H1 (cell line): ENCODE measurements around the gene KCNN4.

Experiments used
- EGR1 ChIP-seq: IDR thresholded peaks from 2 replicates; pipeline ENCODE4 v1.6.1; 2011; ENCODE audit warnings: low read depth, low read length, borderline replicate concordance
- EP300 ChIP-seq, 2 experiments: IDR thresholded peaks; 1 replicate in 1 of 2; 2 replicates in 1 of 2; pipeline ENCODE4 v1.6.1; 2011 to 2012; ENCODE audit warnings: low read depth in 2 of 2, low read length in 2 of 2, mild to moderate bottlenecking in 2 of 2, borderline replicate concordance in 1 of 2, inconsistent platforms in 1 of 2, moderate library complexity in 1 of 2
- GTF2F1 ChIP-seq: IDR thresholded peaks from 2 replicates; pipeline ENCODE4 v1.6.1; 2012; ENCODE audit warnings: low read depth, low read length, improper control_type of control experiment, borderline replicate concordance
- JUN ChIP-seq: IDR thresholded peaks from 2 replicates; pipeline ENCODE4 v1.6.1; 2011; ENCODE audit warnings: low read depth, mild to moderate bottlenecking, improper control_type of control experiment, low read length
- POLR2A ChIP-seq, 2 experiments: IDR thresholded peaks; 1 replicate in 1 of 2; 2 replicates in 1 of 2; pipeline ENCODE4 v1.6.1; 2011; ENCODE audit warnings: low read depth in 2 of 2, low read length in 2 of 2, mild to moderate bottlenecking in 2 of 2; ENCODE audit errors: control extremely low read depth in 1 of 2
- POLR2AphosphoS5 ChIP-seq: IDR thresholded peaks from 2 replicates; pipeline ENCODE4 v1.6.1; 2011; ENCODE audit warnings: low read depth, low read length
- POU5F1 ChIP-seq: IDR thresholded peaks from 2 replicates; pipeline ENCODE4 v1.6.1; 2011; ENCODE audit warnings: low read depth, mild to moderate bottlenecking, low read length, moderate library complexity
- RBBP5 ChIP-seq: IDR thresholded peaks from 2 replicates; pipeline ENCODE4 v1.7.1; 2012; ENCODE audit warnings: low read depth, mild to moderate bottlenecking, inconsistent platforms, low read length, moderate library complexity, borderline replicate concordance
- RFX5 ChIP-seq: IDR thresholded peaks from 2 replicates; pipeline ENCODE4 v1.6.1; 2011; ENCODE audit warnings: low read depth, low read length, improper control_type of control experiment, borderline replicate concordance
- SIN3A ChIP-seq, 2 experiments: IDR thresholded peaks in 1 of 2; conservative IDR thresholded peaks in 1 of 2; 2 replicates each; pipeline ENCODE4 v1.6.1; 2011 to 2012; ENCODE audit warnings: low read length in 2 of 2, improper control_type of control experiment in 1 of 2, low read depth in 1 of 2, mild to moderate bottlenecking in 1 of 2
- SP2 ChIP-seq: IDR thresholded peaks from 2 replicates; pipeline ENCODE4 v1.6.1; 2012; ENCODE audit warnings: mild to moderate bottlenecking, low read length, inconsistent platforms
- TAF1 ChIP-seq: IDR thresholded peaks from 2 replicates; pipeline ENCODE4 v1.6.1; 2011; ENCODE audit warnings: mild to moderate bottlenecking, low read depth, low read length
- TF ChIP-seq, protein P1 (sequence below): IDR thresholded peaks from 2 replicates; pipeline ENCODE4 v1.6.1; 2012; ENCODE audit warnings: inconsistent platforms
- TF ChIP-seq, protein P2 (sequence below), 3 experiments: IDR thresholded peaks; 1 replicate in 2 of 3; 2 replicates in 1 of 3; pipeline versions ENCODE4 v1.5.1 to v1.6.1; 2011; ENCODE audit warnings: low read length in 3 of 3, mild to moderate bottlenecking in 3 of 3, inconsistent platforms in 2 of 3, low read depth in 1 of 3, moderate library complexity in 1 of 3; ENCODE audit not compliant: insufficient read depth in 1 of 3; ENCODE audit errors: control extremely low read depth in 1 of 3

DNA sequence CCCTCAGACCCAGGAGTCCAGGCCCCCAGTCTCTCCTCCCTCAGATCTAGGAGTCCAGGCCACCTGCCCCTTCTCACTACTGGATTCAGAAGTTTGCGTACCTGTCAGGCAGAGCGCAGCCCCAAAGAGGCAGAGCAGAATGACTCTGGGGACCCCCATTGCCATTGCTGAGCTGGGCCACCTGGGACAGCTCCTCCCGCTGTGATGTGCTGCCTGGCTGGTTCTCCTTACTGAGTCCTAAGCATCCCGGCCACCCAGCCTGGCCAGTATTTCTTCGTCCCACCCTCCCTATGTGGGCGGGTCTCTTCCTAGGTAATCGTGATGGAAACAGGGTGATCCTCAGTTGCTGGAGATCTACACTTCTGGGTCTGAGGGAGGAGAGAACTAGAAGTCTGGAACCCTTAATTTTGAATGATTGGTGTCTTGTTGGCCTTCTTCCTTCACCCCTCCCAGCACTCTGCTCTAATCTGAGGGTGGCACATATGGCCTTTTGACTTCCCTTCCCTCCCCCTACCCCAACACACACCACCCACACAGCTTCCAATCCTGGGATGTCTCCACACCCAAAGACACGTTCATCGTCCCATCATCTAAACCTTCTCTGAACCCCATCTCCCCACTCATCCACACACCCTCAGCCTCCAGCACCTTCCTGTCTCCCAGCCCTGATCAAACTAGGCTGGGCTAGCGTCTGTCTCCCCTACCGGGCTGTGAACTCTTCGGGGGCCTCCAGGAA lies 21.6 kb upstream of the KCNN4 start, which contains the start of gene LYPD5:
- TF ChIP-seq TAF1 (no peak), SIN3A (conservative IDR thresholded peaks at IDR 0.05 in 1 of 2, IDR thresholded peaks at IDR 0.05 in 1 of 2; ENCODE audit: low read depth in 1 of 2, low read length in 2 of 2) (no peak), POLR2AphosphoS5 (no peak), SP2 (no peak), POLR2A (IDR thresholded peaks at IDR 0.05; ENCODE audit: control extremely low read depth in 1 of 2, low read depth in 2 of 2, low read length in 2 of 2) (no peak), RFX5 (no peak), RBBP5 (no peak), EP300 (IDR thresholded peaks at IDR 0.05; ENCODE audit: borderline replicate concordance in 1 of 2, low read depth in 2 of 2, low read length in 2 of 2) (no peak), GTF2F1 (no peak), POU5F1 (no peak), EGR1 (no peak), JUN (no peak)
- TF ChIP-seq, protein P1, sequence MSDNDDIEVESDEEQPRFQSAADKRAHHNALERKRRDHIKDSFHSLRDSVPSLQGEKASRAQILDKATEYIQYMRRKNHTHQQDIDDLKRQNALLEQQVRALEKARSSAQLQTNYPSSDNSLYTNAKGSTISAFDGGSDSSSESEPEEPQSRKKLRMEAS = no peak
- TF ChIP-seq, protein P2, sequence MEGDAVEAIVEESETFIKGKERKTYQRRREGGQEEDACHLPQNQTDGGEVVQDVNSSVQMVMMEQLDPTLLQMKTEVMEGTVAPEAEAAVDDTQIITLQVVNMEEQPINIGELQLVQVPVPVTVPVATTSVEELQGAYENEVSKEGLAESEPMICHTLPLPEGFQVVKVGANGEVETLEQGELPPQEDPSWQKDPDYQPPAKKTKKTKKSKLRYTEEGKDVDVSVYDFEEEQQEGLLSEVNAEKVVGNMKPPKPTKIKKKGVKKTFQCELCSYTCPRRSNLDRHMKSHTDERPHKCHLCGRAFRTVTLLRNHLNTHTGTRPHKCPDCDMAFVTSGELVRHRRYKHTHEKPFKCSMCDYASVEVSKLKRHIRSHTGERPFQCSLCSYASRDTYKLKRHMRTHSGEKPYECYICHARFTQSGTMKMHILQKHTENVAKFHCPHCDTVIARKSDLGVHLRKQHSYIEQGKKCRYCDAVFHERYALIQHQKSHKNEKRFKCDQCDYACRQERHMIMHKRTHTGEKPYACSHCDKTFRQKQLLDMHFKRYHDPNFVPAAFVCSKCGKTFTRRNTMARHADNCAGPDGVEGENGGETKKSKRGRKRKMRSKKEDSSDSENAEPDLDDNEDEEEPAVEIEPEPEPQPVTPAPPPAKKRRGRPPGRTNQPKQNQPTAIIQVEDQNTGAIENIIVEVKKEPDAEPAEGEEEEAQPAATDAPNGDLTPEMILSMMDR (IDR thresholded peaks at IDR 0.05; ENCODE audit: control extremely low read depth in 1 of 3, insufficient read depth in 1 of 3, low read depth in 1 of 3, low read length in 3 of 3) = no peak
